ENCODE measurements around the gene TOR3A. TPM values are rescaled to one million over a fixed set of nuclear protein-coding genes. Genes with fewer than 3 reads are reported as not detected.

Gene TOR3A
- total RNA-seq, 2 donors from 2014 or later = 37.4 to 69.2 TPM

- H3K4me1 ChIP-seq (ENCODE audit: control insufficient read depth in 1 of 2, low read depth in 2 of 2) = peaks cover 0 to 18% of the 10 kb centered on the region in 2 donors
- no peaks in the 10 kb centered on the region for H3K27me3 ChIP-seq (replicated peaks; ENCODE audit: insufficient read depth)
- H3K36me3 ChIP-seq = no peaks in the 10 kb centered on the region
- no peak overlapping the region for H3K27ac ChIP-seq
- H3K4me3 ChIP-seq = no peak overlapping the region
- ATAC-seq (ENCODE audit: insufficient number of reproducible peaks, low FRiP score, low read depth) (no peak), DNase-seq (ENCODE audit: low spot score) (no peak)
- no peaks in the 10 kb centered on the region for H3K9me3 ChIP-seq
- TF ChIP-seq CTCF (IDR thresholded peaks at IDR 0.05) = peak; percentile 66
These were observed 2.6 kb upstream of the TOR3A start for GRCh38 chr1:179079113-179079761.

GRCh38 chr1:179080866-179081686 is 794 bp upstream of the TOR3A start:
- Histone ChIP-seq H3K4me1 (ENCODE audit: control insufficient read depth in 1 of 2, low read depth in 2 of 2) (peaks cover 0 to 18% of the 10 kb centered on the region in 2 donors), H3K27ac (peak overlapping the region; percentile 72 to 84), H3K27me3 (replicated peaks; ENCODE audit: insufficient read depth) (no peaks in the 10 kb centered on the region), H3K9me3 (no peaks in the 10 kb centered on the region), H3K36me3 (no peaks in the 10 kb centered on the region), H3K4me3 (peak overlapping the region; percentile 74)
- ATAC-seq (ENCODE audit: insufficient number of reproducible peaks, low FRiP score, low read depth) (no peak), DNase-seq (ENCODE audit: low spot score) (no peak)
- TF ChIP-seq CTCF (IDR thresholded peaks at IDR 0.05) = no peak

- Histone ChIP-seq H3K4me1 (ENCODE audit: control insufficient read depth in 1 of 2, low read depth in 2 of 2) (peaks cover 0 to 18% of the 10 kb centered on the region in 2 donors), H3K27ac (peak overlapping the region; percentile 72 to 84), H3K36me3 (no peaks in the 10 kb centered on the region), H3K4me3 (peak overlapping the region; percentile 74), H3K27me3 (replicated peaks; ENCODE audit: insufficient read depth) (no peaks in the 10 kb centered on the region), H3K9me3 (no peaks in the 10 kb centered on the region)
- peak; percentile 5 for ATAC-seq (ENCODE audit: insufficient number of reproducible peaks, low FRiP score, low read depth)
- no peak for TF ChIP-seq CTCF (IDR thresholded peaks at IDR 0.05)
- DNase-seq (ENCODE audit: low spot score) = no peak
These were observed 596 bp downstream of the TOR3A start for GRCh38 chr1:179082333-179082998.

GRCh38 chr1:179082999-179083335 is 1.1 kb downstream of the TOR3A start:
- H3K4me1 ChIP-seq (ENCODE audit: control insufficient read depth in 1 of 2, low read depth in 2 of 2) = peaks cover 0 to 18% of the 10 kb centered on the region in 2 donors
- ATAC-seq (ENCODE audit: insufficient number of reproducible peaks, low FRiP score, low read depth) (no peak), DNase-seq (ENCODE audit: low spot score) (no peak)
- no peaks in the 10 kb centered on the region for H3K9me3 ChIP-seq
- no peaks in the 10 kb centered on the region for H3K36me3 ChIP-seq
- peak overlapping the region; percentile 72 to 84 for H3K27ac ChIP-seq
- no peaks in the 10 kb centered on the region for H3K27me3 ChIP-seq (replicated peaks; ENCODE audit: insufficient read depth)
- TF ChIP-seq CTCF (IDR thresholded peaks at IDR 0.05) = no peak
- peak overlapping the region; percentile 74 for H3K4me3 ChIP-seq

- H3K4me3 ChIP-seq = no peak overlapping the region
- no peak for TF ChIP-seq CTCF (IDR thresholded peaks at IDR 0.05)
- DNase-seq (ENCODE audit: low spot score) = no peak
These were observed 1.7 kb downstream of the TOR3A start for GRCh38 chr1:179083533-179083932.

More at GRCh38 chr1:179083533-179083932, 1.7 kb downstream of the TOR3A start:
- Histone ChIP-seq H3K27me3 (replicated peaks; ENCODE audit: insufficient read depth) (no peaks in the 10 kb centered on the region), H3K27ac (no peak overlapping the region), H3K4me1 (ENCODE audit: control insufficient read depth in 1 of 2, low read depth in 2 of 2) (peaks cover 0 to 18% of the 10 kb centered on the region in 2 donors), H3K9me3 (no peaks in the 10 kb centered on the region), H3K36me3 (no peaks in the 10 kb centered on the region)
- ATAC-seq (ENCODE audit: insufficient number of reproducible peaks, low FRiP score, low read depth) = no peak

Data from thoracic aorta (tissue), 2 donors.